GM21825 (cell line): ENCODE results near the gene CYTH2.
A peak's percentile ranks its signal among the peaks of the same experiment; 100 is the strongest.

Experiments
- ATAC-seq: cut with Tn5 transposase; IDR thresholded peaks from one replicate; pipeline ENCODE4 v1.9.1; 2021; ENCODE audit warnings: mild to moderate bottlenecking, moderate library complexity; ENCODE audit not compliant: unreplicated experiment

The CYTH2 gene

DNA sequence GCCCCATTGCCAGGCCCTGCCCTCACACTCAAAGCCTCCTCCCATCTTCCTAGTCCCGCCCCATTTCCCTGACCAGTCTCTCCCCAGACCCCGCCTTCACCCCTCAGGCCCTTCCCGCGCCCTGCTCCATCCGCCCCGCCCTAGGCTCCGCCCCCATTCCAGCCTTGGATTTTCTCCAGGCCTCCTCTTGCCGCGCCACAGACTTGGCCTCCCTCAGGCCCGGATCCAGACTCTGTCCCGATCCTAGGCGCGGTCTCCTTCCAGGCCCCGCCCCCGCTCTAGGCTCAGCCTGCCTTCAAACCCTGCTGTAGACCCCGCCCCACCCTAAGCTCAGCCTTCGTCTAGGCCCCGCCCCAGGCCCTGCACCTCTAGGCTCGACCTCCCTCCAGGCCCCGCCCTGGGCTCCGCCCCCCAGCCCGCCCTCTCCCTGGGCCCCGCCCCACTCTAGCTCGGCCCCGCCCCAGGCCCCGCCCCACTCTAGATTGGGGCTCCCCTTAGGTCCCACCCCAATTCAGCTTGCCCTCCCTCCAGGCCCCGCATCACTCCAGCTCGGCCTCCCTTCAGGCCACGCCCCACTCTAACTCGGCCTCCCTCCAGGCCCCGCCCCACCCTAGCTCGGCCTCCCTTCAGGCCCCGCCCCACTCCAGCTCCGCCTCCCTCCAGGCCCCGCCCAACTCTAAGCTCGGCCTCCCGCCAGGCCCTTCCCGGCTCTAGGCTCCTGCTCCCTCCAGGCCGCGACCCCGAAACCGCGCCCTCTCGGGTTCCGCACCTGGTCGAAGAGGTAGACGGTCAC is 24.0 kb downstream of the CYTH2 start:
- peak; percentile 64 for ATAC-seq

DNA sequence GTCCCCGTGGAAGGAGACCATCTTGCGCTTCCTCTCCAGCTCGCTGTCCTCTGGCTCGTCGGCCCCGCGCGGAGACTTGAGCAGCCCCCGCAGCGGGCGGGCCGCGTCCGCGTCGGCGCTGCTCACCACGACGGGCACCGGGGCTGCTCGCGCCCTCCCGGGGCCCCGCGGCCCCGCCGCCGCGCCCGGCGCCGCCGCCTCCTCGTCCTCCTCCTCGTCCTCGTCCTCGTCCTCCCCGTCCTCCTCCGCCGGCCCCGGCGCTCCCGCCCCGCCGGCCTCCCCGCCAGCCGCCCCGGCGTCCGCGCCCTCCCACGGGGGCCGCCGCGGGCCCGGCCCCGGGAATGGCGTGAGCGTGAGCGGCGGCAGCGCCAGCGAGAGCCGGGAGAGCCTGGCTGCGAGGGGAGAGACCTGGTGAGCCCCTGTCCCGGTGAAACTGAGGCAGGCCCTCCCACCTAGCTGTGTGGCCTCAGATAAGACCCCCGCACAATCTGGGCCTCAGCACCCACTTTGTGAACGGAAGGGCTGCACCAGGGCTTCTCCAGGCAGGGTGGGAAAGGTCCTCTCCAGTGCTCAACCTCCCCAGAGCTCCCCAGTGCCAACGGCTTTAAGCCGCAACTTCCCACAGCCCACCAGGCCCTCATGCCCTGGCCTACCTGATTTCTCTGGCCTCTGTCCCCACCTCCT is 24.7 kb downstream of the CYTH2 start:
- peak; percentile 1 for ATAC-seq

DNA sequence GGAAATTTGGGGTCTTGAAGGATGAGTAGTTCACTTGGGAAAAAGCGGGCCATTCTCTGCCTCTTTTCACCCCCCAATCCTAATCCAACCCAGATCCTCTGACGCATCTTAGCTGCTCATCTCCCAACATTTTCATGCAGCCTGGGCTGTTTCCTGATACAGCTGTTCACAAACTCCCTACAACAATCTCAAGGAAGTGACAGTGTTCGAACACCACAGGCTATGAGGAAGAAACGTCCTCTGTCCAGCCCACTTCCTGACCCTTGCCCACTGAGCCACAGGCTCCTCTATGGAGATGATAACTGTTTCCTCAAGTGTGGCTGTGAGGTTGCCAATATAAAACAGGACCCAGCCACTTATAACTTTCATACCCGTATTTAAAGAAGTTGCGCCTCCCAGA is 26.2 kb downstream of the CYTH2 start:
- ATAC-seq: no peak

DNA sequence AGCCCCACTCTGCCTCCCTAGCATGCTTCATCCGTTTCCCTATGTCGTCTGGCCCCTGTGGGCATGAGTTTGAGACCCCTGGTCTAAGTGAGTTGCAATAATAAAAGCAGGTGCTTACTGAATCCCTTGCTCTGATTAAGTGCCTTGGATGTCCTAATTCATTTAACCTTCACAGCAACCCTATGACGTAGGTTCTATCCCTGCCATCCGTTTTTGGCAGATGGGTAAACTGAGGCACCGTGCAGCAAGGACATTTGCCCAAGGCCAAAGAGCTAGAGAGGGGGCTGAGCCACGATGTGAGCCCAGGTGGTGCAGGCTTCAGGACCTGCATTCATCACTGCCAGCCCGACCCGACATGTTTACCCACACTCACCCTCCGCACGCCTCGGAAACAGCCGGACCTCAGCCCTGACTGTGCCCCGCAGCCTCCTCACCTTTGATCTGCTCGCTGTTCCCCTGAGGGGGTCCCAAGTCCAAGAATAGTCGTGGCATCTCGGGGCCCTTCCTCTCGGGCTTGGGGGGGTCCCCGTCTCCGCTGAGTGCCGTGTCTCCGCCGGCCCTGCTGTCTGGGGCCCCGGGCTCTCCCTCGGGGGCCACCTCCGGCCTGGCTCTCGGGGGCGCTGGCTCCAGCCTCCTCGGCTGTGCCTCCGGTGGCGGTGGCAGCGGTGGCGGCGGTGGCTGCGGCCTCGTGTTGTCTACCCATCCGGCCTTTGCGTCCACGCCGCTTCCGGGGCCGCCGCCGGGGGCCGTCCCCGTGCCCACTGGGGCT is 28.0 kb downstream of the CYTH2 start:
- ATAC-seq: no peak

DNA sequence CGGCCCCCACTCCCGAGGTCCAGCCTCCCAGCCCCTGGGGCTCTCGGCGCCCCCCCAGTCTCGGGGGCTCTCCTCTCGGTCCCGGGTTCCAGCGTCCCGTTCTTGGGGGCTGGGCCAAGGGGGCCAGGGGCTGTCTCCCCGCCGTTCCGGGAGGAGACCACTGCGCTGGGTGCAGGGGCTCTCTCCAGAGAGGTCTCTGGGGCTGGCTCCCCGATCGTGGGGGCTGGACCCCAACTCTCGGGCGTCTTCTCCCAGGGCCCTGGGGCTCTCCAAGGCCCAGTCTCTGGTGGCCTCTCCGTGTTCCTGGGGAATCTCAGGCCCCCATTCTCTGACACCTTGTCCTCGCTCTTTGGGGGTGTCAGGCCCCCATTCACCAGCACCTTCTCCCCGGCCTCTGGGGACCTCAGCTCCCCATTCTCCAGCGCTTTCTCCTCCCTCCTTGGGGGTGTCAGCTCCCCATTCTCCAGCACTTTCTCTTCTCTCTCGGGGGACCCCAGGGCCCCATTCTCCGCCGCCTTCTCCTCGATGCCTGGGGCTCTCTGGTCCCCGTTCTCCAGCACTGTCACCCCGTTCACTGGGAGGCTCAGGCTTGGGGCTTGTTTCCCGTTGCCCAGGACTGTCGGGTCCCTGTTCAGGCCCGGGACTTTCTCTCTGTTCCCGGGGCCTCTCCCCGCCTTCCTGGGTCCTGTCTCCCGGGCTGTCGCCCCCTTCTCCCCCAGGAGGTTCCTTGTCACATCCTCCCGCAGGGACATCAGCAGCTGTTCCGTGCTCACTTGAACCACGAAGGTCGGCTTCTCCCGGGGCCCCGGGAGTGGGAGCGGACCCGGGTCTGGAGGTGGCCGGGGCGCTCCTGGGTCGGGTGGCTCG is 28.8 kb downstream of the CYTH2 start:
- ATAC-seq: no peak

DNA sequence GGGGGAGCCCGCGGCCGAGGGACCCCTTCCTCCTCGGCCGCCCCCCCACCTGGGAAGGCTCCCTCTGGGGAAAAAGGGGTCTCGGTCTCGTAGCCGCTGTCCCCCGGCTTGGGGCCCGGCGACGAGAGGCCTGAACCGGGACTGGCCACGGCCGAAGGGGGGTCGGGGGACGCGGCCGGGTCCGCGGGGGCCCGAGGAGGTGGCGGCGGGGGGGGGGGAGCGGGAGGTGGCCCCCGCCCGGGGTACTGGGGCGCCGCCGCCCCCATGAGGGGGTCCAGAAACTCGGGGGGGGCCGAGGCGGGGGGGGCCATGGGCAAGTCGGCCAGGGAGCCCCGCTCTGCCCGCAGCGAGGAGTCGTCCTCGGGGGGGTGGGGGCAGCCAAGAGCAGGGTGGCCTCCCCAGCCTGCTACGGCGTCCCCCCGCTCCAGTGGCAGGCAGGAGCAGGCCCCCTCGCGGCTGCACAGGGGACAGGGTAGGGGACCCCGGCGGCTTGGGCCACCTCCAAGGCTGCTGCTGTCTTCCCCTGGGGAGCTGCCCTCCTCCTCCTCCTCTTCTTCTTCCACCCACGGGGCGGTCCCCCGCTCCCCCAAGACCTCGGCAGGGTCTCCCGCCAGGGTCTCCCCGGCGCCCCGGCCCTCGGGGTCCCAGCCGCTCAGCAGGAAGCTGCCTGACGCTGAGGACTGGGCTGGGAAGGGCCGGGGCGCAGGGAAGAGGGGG is 29.6 kb downstream of the CYTH2 start:
- ATAC-seq: no peak

DNA sequence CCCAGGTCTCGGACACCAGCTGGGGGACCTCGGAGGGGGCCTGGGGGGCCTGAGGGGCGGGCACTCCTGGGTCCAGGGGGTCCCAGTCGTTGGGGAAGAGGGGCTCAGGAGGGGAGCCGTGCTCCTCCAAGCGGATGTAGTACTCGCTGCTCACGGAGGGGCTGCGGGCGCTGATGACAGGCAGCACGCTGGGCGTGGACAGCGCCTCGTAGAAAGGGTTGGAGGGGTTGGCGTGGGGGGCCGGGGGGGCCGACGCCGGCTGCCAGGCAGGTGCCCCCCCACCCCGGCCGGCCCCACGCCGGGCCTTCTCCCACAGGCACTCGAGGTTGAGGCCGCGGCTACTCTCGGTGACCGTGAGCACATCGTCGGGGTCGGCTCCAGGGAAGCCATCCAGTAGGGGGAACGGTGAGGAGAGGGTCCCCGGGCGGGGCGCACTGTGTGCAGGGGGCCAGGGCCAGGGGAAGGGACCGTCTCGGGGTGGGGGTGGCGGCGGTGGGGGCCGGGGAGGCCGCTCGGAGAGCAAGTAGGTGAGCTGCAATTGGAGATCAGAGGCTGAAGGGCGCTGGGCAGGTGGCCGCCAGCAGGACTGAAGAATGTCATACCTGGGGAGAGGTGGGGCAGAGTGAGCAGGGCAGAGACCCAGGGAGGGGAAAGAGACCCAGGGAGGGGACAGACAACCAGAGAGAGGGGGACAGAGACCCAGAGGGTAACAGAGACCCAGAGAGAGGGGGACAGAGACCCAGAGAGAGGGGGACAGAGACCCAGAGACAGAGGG is 30.3 kb downstream of the CYTH2 start:
- no peak for ATAC-seq

DNA sequence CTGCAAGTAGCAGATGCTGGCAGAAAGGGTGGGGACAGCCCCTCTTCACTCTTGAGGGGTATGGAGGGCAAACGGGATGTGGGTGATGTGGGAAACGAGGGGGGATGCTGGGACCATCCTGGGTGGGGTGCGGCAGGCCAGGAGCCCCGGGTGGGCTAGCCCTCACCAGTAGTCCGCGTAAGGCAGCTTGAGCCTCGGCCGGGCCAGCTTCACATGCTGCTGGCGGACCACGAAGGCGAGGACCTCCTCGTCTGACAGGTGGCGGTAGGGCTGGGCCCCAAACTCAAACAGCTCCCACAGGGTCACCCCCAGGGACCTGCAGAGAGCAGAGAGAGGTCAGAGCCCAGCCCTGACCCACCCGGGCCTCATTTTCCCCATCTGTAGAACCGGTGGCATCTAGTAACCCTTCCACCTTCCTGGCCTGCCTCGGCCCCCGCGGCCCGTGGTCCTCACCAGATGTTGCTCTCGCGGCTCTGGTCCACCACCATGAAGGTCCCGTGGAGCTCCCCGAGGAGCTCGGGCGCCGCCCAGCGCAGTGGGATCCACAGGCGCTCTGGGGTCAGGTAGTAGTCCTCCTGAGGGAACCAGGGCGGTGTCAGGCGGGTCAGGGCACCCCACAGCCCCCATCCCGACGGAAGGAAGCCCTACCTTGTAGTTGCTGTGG is 31.8 kb downstream of the CYTH2 start:
- ATAC-seq: no peak

DNA sequence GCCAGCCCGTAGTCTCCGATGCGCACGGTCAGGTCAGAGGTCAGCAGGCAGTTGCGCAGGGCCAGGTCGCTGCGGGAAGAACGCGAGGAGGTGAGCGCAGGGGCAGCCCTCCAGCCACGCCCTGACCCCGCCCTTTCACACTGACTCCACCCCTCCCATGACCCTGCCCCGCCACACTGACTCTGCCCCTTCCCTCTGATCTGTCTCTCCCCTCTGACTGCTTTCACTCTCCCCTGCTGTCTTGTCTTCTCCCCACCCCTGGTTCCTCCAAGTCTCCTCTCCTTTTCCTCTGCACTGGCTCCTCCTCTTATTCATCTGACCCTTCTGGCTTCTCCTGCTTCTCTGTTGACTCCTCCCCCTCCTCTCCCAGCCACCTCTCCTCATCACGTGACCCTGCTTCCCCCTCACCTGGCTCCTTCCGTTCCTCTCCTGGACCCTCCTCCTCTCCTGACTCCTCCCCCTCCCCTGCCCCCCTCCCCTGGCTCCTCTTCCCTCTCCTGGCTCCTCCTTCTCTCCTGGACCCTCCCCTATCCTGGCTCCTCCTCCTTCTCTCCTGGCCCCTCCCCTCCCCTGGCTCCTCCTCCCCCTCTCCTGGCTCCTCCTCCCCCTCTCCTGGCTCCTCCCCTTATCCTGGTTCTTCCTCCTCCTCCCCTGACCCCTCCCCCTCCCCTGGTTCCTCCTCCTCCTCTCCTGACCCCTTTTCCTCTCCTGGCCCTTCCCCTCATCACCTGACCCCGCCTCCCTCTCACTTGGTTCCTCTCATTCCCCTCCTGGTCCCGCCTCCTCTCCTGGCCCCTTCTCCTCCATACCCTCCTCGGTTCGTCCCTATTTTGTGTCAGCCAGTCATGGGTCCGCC is 32.6 kb downstream of the CYTH2 start:
- ATAC-seq: no peak

DNA sequence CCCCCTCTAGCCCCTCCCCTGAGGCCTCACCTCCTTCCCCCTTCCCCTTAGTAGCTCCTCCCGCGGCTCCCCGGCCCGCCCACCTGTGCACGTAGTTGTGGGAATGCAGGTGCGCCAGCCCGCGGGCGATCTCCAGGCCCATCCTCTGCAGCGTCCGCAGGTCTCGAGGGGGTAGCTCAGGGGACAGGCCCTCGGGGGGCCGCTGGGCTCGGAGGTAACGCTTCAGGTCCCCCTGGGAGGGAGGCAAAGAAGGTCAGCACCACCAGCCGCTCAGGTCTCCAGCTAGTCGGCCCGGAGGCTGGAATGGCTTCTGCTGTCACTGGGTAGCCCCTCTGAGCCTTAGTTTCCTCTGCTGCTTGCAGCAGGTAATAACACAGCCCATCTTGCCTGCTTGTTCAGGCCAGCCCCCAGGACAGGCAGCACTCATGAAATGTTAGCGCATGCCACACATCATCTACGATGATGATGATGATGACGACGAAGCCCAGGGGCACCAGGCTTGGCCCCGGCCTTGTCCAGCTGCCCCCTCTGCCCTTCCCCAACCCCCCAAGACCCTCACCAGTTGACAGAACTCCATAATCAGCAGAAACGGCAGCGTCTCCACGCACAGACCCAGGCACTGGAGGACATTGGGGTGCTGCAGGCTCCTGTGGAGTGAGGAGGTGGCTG is 33.3 kb downstream of the CYTH2 start:
- ATAC-seq: no peak

DNA sequence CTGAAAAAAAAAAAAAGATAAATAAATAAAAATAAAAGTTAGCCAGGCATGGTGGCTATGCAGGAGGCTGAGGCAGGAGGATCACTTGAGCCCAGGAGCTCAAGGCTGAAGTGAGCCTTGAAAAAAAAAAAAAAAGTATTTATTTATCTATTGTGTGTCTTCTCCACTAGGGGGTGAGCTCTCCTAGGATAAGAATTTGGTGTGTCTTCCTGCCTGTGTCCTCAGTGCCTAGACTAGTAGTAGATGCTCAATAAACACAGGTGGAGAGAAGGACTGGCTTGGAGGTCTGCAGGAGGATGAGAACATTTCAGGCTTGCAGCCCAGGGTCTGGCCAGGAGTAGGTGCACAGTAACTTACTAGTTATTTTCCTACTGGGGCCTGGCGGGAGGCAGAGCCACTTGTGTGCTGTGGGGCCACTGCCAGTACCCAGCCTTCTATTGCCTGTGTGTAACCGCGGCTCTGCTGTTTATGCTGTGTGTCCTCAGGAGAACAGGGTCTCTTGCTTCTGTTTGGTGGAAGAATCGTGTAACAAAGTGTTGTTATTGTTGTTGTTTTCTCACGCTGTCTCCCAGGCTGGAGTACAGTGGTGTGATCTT is 37.1 kb downstream of the CYTH2 start:
- no peak for ATAC-seq

DNA sequence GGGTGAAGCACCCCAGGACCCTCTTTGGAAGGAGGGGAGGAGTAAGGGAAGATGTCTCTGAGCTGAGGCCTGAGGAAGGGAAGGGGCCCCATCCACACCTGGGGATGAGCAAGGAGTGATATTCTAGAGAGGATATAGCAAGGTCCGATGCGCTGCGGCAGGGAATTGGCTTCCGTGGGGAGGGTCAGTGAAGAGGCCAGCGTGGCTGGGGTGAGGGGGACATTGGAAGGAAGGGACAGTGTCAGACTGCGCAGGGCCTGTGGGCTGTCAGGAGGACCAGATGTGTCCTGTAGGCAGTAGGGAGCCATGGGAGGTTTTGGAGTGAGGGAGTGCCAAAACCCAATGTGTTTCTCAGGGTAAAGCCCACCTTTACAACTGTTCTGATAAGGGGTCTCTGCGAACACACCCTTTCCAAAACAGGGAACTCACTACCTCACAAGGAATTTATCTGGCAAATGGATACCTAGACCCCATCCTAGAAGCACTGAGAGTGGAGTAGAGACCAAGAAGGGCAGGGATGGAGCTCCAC is 38.8 kb downstream of the CYTH2 start:
- no peak for ATAC-seq

DNA sequence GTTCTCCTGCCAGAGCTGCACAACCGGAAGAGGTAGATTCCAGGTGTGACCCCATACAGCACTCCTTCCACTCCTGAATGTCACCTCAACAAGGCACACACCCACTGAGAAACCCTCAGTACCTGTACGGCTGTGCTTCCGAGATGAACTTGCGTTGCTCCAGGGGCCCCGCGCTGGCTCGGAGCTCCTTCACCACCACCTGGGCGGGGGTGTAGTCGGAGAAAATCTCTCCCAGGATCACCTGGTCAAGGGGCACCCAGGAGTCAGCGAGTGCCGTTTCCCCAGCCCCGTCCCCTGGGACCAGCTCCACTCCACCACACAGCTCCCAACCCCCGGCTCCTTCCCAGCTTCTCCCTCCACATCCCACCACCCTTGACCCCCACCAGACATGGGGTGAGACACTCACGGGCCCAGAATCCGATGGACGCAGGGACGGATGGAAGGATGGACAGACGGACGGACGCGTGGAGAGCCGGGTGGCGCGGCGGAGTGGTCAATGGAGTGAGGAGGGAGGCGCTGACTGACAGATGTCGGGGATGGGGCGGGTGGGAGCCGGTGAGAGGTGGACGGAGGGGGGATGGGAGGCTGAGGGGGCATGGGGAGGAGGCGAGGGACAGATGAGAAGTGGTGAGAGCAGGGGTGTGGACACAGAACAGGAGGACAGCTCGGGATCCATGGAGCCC is 39.7 kb downstream of the CYTH2 start:
- no peak for ATAC-seq

DNA sequence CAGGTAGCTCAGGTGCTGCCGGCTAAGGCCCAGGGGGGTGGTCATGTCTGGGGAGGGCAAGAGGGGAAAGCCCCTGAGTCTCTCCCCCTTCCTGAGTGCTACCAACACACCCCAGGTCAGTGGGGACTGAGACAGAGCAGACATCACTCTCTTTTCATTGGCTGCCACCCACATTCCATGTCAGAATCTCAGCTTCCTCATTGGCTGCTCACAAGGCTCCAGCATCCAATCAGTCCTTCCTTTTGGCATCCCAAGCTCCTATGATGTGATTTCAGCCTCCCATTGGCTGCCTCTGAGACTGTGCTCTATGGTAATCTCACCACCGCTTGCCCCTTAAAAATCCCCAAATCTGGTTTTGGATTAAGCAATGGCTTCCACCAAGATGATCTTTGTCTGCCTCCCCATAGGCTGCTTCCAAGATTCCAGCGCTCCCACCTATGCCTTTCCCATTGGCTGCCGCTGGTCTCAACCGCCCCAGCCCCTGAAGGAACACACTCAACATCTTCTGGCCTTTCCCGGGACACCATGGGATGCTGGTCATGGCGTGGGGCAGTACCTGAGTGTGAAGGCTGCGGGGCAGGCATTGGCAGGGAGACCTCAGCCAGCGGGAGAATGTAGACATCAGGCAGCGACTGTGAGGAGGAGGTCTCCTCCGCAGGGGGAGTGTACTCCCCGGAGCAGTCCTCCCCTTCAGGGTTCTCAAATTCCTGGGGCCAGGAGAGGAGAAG is 40.5 kb downstream of the CYTH2 start:
- ATAC-seq: no peak

DNA sequence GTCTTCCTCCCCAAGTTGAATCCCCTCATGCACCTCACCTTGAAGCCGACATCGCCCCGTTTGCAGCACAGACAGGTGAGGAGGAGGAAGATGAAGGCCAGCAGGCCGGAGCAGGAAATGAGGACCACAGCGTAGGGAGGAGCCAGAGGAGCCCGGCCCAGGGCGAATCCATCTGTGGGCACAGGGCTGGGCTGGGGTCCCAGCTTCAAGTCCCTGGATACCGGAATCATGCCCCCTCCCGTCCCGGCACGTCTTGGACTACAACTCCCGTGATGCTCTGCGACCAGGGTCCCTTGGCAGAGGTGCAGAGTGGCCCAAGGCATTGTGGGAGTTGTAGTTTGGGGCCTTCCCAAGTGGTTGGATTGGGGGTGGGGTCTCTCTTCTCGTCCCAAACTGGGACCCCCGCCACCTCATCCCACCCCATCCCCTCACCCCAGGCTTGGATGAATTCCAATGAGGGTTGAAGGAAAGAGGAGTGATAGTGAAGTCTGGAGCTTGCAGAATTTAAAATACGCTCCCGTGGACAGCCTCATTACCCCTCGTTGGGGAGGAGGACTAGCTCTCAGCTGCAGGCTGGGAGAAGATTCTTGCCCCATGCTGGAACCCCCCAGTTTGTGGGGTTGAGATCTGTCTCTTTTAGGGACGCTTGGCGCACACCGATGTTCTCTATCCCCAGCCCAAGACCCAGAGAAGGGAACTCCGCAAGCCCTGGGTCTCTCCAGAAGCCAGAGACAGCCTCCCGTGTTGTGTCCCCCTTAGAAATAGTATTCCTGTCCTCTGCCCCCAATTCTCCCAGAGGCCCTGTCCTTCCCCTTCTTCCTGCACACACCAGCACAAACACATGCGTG is 41.5 kb downstream of the CYTH2 start:
- no peak for ATAC-seq
